Progenitor cell of endocrine pancreas (in vitro differentiated cells): Measurements from ENCODE around the gene ACSF3. TPM values are rescaled to one million over a fixed set of nuclear protein-coding genes. Genes with fewer than 3 reads are reported as not detected.

Source experiments
- DNase-seq: peaks from one replicate; pipeline ENCODE4 v3.0.0; 2021; ENCODE audit warnings: low spot score; ENCODE audit not compliant: unreplicated experiment
- H3K27ac Mint-ChIP-seq: 2 replicates; pipeline ENCODE4 v1.8.0; 2021; ENCODE audit warnings: mild to moderate bottlenecking, moderate library complexity, mixed read lengths
- H3K27me3 Mint-ChIP-seq: 2 replicates; pipeline ENCODE4 v1.8.0; 2021; ENCODE audit warnings: mixed read lengths
- H3K36me3 Mint-ChIP-seq: 2 replicates; pipeline ENCODE4 v1.8.0; 2022; ENCODE audit warnings: mixed read lengths; ENCODE audit not compliant: insufficient read depth
- H3K4me1 Mint-ChIP-seq: 2 replicates; pipeline ENCODE4 v1.8.0; 2021; ENCODE audit warnings: low read depth, mixed read lengths
- H3K4me3 Mint-ChIP-seq: 2 replicates; pipeline ENCODE4 v1.8.0; 2021; ENCODE audit warnings: low read depth, mild to moderate bottlenecking, moderate library complexity, mixed read lengths
- H3K9me3 Mint-ChIP-seq: 2 replicates; pipeline ENCODE4 v1.8.0; 2021; ENCODE audit warnings: low read depth, mixed read lengths
- total RNA-seq: library from RNA; stranded (reverse); gene quantifications from 2 replicates; pipeline ENCODE4 v1.2.1, GENCODE V29; 2021
- TF ChIP-seq, protein P1 (sequence below): fragments of 200-600 bp; sonication (generic); IDR thresholded peaks from one replicate; pipeline ENCODE4 v1.5.0; 2021; ENCODE audit warnings: antibody characterized with exemption, mild to moderate bottlenecking; ENCODE audit not compliant: unreplicated experiment

The ACSF3 gene
- total RNA-seq, 1 donor from 2014 or later, result 31.3 TPM

DNA sequence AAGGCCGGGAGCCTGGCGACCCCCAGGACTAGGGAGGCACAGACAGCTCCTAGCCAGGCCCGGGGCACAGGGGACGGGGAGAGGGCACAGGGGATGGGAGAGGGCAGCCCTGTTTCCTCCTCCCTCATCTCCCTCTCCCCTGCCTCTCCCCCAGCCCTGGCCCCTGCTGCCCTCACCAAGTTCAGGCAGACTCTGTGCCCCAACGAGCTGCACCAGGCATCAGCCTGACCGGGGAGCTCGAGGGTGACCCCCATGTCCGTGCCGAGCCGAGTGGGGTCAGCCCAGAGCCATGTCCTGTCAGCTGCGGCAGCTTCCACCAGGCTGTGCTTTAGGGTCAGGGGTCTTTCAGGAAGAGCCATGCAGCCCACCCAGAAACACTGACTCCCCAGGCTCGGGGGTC lies 83.8 kb downstream of the ACSF3 start:
- H3K27me3 Mint-ChIP-seq, result peaks cover 14% of the 10 kb centered on the region
- TF ChIP-seq, protein P1, sequence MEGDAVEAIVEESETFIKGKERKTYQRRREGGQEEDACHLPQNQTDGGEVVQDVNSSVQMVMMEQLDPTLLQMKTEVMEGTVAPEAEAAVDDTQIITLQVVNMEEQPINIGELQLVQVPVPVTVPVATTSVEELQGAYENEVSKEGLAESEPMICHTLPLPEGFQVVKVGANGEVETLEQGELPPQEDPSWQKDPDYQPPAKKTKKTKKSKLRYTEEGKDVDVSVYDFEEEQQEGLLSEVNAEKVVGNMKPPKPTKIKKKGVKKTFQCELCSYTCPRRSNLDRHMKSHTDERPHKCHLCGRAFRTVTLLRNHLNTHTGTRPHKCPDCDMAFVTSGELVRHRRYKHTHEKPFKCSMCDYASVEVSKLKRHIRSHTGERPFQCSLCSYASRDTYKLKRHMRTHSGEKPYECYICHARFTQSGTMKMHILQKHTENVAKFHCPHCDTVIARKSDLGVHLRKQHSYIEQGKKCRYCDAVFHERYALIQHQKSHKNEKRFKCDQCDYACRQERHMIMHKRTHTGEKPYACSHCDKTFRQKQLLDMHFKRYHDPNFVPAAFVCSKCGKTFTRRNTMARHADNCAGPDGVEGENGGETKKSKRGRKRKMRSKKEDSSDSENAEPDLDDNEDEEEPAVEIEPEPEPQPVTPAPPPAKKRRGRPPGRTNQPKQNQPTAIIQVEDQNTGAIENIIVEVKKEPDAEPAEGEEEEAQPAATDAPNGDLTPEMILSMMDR, result no peak
- no peak for DNase-seq
- no peaks in the 10 kb centered on the region for H3K4me1 Mint-ChIP-seq
- H3K9me3 Mint-ChIP-seq, result no peaks in the 10 kb centered on the region
- H3K4me3 Mint-ChIP-seq, result no peak overlapping the region
- no peaks in the 10 kb centered on the region for H3K36me3 Mint-ChIP-seq
- H3K27ac Mint-ChIP-seq, result no peak overlapping the region

DNA sequence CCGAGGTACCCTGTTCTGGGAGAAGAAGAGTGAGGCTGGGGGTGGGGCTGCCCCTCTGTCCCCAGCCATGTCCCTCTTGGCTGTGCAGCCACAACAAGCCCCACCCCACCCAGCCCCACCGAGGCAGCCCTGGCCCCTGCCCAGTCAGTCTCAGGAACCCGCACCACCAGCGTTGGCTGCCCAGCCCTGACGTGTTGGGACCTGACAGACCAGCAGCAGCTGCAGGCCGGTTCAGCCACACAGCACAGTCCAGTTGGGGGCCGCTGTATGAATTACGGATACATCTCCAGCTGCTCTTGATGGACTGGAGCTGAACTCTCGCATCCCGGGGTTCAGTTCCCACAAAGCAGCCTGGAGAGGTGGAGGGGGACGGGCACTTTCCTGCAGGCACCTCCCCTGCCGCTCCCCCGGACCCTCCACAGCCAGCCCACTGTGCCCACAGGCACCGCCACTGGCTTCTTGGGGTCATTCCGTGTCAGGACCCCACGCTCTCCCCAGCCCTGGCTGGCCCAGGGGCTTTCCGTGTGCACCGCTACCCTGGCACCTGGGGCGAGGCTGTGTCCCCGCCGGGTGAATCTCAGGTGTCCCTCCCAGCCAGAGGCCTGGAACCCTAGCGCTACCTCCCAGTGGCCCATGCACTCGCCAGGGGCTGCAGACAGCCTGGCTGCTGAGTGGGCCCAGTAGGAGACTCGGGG lies 84.9 kb downstream of the ACSF3 start:
- Mint-ChIP-seq H3K4me1 (no peaks in the 10 kb centered on the region), H3K27ac (no peak overlapping the region), H3K4me3 (no peak overlapping the region), H3K27me3 (peaks cover 19% of the 10 kb centered on the region), H3K9me3 (no peaks in the 10 kb centered on the region), H3K36me3 (no peaks in the 10 kb centered on the region)
- no peak for DNase-seq
- TF ChIP-seq, protein P1, result no peak

DNA sequence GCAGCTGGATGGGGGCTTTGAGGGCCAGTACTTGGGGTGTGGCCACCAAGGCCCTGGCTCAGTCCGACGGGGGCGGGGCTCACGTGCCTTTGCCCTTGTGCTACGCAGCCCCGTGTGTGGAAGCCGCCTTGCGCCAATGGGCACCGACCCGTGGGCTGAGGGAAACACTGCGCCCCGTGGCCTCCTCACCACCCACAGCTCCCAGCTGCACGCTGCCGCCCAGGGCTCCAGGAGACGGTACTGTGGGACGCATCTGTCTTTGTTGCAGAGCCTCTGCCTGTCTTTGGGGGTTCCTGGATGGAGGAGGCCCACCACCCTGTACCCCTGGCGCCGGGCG lies 85.5 kb downstream of the ACSF3 start:
- no peak for DNase-seq
- TF ChIP-seq, protein P1, result no peak
- Mint-ChIP-seq H3K36me3 (no peaks in the 10 kb centered on the region), H3K27ac (no peak overlapping the region), H3K9me3 (no peaks in the 10 kb centered on the region), H3K27me3 (peaks cover 18% of the 10 kb centered on the region), H3K4me3 (no peak overlapping the region), H3K4me1 (no peaks in the 10 kb centered on the region)

DNA sequence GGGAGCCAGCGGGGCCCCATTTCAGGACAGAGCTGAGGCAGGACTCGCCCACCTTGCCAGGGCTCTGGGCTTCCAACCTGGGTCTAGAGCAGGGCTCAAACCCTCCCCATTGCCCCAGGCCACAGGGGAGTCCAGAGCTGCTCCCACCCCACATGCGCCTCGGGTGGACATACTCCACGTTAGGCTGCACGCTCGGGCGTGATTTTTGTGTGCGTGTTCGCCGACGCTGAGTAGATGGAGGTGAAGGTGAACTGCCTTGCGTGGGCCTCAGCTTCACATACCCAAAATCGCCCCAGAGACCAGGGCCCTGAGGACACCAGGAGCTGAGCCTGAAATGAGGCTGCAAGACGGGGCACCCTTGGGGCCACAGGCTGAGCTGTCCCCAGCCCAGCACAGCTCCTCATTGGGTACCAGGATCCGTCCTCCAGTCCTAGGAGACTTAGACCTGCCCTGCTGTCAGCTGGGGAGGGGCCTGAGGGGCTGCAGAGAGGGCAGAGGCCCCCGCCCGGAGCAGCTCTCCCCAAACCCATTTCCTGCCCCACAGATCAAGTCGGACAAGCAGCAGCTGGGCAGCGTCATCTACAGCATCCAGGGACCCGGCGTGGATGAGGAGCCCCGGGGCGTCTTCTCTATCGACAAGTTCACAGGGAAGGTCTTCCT lies 86.1 kb downstream of the ACSF3 start:
- no peak overlapping the region for H3K4me3 Mint-ChIP-seq
- TF ChIP-seq, protein P1, result no peak
- H3K27me3 Mint-ChIP-seq, result peaks cover 16% of the 10 kb centered on the region
- no peaks in the 10 kb centered on the region for H3K36me3 Mint-ChIP-seq
- DNase-seq, result no peak
- no peaks in the 10 kb centered on the region for H3K9me3 Mint-ChIP-seq
- no peaks in the 10 kb centered on the region for H3K4me1 Mint-ChIP-seq
- no peak overlapping the region for H3K27ac Mint-ChIP-seq

DNA sequence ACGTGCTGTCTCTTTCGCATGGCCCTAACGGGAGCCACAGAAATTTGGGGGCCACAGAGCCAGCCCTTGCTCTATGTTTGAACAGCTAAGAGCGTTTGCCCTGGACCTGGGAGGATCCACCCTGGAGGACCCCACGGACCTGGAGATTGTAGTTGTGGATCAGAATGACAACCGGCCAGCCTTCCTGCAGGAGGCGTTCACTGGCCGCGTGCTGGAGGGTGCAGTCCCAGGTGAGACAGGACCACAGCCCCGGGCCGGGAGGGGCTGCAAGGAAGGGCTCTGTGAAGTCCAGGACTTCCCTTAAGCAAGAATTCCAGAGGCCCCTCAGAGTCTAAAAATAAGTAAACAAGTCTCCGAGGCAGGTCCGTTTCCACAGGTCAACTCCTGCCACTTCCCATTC lies 89.8 kb downstream of the ACSF3 start:
- Mint-ChIP-seq H3K36me3 (no peaks in the 10 kb centered on the region), H3K27me3 (peaks cover 19% of the 10 kb centered on the region)
- TF ChIP-seq, protein P1, result no peak

More for the DNA sequence above, 89.8 kb downstream of the ACSF3 start:
- no peaks in the 10 kb centered on the region for H3K9me3 Mint-ChIP-seq
- no peaks in the 10 kb centered on the region for H3K4me1 Mint-ChIP-seq
- H3K4me3 Mint-ChIP-seq, result no peak overlapping the region
- DNase-seq, result no peak
- no peak overlapping the region for H3K27ac Mint-ChIP-seq
